ENCODE results near the gene VWA7.

DNA sequence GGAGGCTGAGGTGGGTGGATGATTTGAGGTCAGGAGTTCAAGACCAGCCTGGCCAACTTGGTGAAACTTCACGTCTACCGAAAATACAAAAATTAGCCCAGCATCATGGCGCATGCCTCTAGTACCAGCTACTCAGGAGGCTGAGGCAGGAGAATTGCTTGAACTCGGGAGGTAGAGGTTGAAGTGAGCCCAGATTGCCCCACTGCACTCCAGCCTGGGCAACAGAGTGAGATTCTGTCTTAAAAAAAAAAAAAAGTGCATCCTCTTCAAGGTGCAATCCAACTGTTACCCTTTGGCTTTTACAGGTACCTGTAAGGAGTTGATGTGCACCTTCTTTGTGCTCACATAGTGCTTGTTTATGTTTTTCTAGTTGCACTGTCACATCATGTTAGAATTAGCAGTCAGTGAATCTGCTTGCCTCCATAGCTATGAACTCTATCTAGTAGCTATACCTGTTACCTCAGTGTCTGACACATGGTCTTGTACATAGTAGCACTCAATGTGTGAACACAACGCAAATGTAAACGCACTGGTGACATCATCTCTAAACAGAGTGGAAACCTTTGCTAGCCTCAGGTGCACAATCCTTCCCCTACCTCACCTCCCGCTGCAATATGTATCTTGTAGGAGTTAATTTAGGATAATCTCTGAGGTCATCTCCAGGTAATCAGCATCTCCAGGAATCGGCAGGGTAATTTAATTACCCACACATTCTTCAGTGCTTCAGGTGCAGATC is 27.7 kb downstream of the VWA7 start:
- TF ChIP-seq GATA3 (IDR thresholded peaks at IDR 0.05; ENCODE audit: low read depth, low read length) (no peak), GATA2 (IDR thresholded peaks at IDR 0.05; ENCODE audit: low read depth, low read length) (no peak)

All from SH-SY5Y (cell line).